Tibial nerve (tissue), 4 donors: ENCODE data around the gene NOTCH1.

Source experiments
- EP300 ChIP-seq, 2 donors: sonication (generic); formaldehyde crosslinking; IDR thresholded peaks; one replicate each; pipeline ENCODE4 v1.6.1; 2017; ENCODE audit warnings: antibody characterized with exemption in 2 of 2, mild to moderate bottlenecking in 1 of 2
- POLR2A ChIP-seq, 2 donors: fragments of 450-650 bp; IDR thresholded peaks; one replicate each; pipeline ENCODE4 v1.6.1; 2017; ENCODE audit warnings: antibody characterized with exemption in 2 of 2, mild to moderate bottlenecking in 2 of 2, moderate library complexity in 2 of 2
- TF ChIP-seq, protein P1 (sequence below), 5 experiments: fragments of 200-600 bp in 3 of 5; fragments of 450-650 bp in 2 of 5; sonication (generic) in 3 of 5; IDR thresholded peaks; one replicate each; pipeline ENCODE4 v1.5.1; 2016 to 2019; ENCODE audit warnings: antibody characterized with exemption in 5 of 5, mild to moderate bottlenecking in 3 of 5, moderate library complexity in 2 of 5

DNA sequence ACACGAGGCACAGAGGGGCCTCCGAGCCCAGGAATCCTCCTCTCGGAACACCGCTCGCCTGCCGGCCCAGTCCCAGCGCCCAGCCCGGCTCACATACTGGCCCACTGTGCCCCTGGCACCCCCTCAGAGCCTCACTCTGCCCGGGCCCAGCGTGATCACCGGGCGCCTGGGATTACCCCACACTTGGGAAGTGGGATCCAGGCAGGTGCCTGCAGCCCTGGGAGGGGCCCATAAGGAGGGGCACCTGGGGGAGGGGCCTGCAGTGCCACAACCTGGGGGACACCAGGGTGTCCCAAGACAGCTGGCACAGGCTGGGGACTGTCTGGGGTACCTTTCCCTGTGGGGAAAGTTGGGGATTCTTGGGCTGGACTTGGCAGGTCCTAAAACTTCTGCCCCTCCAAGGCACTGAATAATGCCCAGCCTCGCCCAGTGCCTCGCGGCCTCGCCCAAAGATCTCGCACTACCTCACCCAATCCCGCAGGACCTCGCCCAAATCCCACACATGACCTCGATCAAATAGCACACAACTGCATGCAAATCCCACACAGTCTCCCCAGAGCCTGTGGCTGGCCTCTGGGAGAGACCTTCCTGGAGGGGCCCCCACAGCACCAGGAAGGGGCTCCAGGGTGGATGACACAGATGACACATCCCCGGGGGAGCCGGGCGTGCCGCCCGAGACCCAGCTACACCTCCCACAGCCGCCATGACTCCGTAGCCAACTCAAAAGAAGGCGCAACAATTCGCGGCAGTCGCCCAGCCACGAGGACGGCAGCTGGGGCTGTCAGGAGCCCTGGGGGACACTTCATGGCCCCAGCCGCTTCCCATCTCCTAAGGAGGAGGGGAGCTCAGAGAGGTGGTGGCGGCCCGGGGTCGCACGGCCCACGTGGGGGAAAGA lies 13.7 kb downstream of the NOTCH1 start:
- TF ChIP-seq, protein P1, sequence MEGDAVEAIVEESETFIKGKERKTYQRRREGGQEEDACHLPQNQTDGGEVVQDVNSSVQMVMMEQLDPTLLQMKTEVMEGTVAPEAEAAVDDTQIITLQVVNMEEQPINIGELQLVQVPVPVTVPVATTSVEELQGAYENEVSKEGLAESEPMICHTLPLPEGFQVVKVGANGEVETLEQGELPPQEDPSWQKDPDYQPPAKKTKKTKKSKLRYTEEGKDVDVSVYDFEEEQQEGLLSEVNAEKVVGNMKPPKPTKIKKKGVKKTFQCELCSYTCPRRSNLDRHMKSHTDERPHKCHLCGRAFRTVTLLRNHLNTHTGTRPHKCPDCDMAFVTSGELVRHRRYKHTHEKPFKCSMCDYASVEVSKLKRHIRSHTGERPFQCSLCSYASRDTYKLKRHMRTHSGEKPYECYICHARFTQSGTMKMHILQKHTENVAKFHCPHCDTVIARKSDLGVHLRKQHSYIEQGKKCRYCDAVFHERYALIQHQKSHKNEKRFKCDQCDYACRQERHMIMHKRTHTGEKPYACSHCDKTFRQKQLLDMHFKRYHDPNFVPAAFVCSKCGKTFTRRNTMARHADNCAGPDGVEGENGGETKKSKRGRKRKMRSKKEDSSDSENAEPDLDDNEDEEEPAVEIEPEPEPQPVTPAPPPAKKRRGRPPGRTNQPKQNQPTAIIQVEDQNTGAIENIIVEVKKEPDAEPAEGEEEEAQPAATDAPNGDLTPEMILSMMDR (IDR thresholded peaks at IDR 0.05) = no peak
- TF ChIP-seq EP300 (IDR thresholded peaks at IDR 0.05) = no peak
- TF ChIP-seq POLR2A (IDR thresholded peaks at IDR 0.05) = no peak
